ENCODE measurements around the gene BSND.

The BSND gene

GRCh38 chr1:54981466-54981865 is 17.3 kb upstream of the BSND start:
- TF ChIP-seq GATA3 (IDR thresholded peaks at IDR 0.05; ENCODE audit: low read depth, low read length) (no peak), GATA2 (IDR thresholded peaks at IDR 0.05; ENCODE audit: low read depth, low read length) (no peak)

GRCh38 chr1:54982739-54983138 is 16.0 kb upstream of the BSND start:
- TF ChIP-seq GATA2 (IDR thresholded peaks at IDR 0.05; ENCODE audit: low read depth, low read length) (no peak), GATA3 (IDR thresholded peaks at IDR 0.05; ENCODE audit: low read depth, low read length) (no peak)

GRCh38 chr1:54984131-54984842 is 14.4 kb upstream of the BSND start:
- TF ChIP-seq GATA3 (IDR thresholded peaks at IDR 0.05; ENCODE audit: low read depth, low read length) (no peak), GATA2 (IDR thresholded peaks at IDR 0.05; ENCODE audit: low read depth, low read length) (no peak)

- TF ChIP-seq GATA2 (IDR thresholded peaks at IDR 0.05; ENCODE audit: low read depth, low read length), result no peak
Measured at GRCh38 chr1:54985556-54985955, 13.2 kb upstream of the BSND start.

GRCh38 chr1:54986025-54986424 is 12.7 kb upstream of the BSND start:
- no peak for TF ChIP-seq GATA3 (IDR thresholded peaks at IDR 0.05; ENCODE audit: low read depth, low read length)
- no peak for TF ChIP-seq GATA2 (IDR thresholded peaks at IDR 0.05; ENCODE audit: low read depth, low read length)

GRCh38 chr1:54986533-54986932 is 12.2 kb upstream of the BSND start:
- TF ChIP-seq GATA3 (IDR thresholded peaks at IDR 0.05; ENCODE audit: low read depth, low read length), result no peak
- no peak for TF ChIP-seq GATA2 (IDR thresholded peaks at IDR 0.05; ENCODE audit: low read depth, low read length)

GRCh38 chr1:54987427-54987826 is 11.3 kb upstream of the BSND start:
- TF ChIP-seq GATA3 (IDR thresholded peaks at IDR 0.05; ENCODE audit: low read depth, low read length), result no peak
- no peak for TF ChIP-seq GATA2 (IDR thresholded peaks at IDR 0.05; ENCODE audit: low read depth, low read length)

- TF ChIP-seq GATA2 (IDR thresholded peaks at IDR 0.05; ENCODE audit: low read depth, low read length) (no peak), GATA3 (IDR thresholded peaks at IDR 0.05; ENCODE audit: low read depth, low read length) (no peak)
Measured at GRCh38 chr1:54987919-54988705, 10.6 kb upstream of the BSND start.

GRCh38 chr1:54988975-54989374 is 9.8 kb upstream of the BSND start:
- no peak for TF ChIP-seq GATA3 (IDR thresholded peaks at IDR 0.05; ENCODE audit: low read depth, low read length)
- no peak for TF ChIP-seq GATA2 (IDR thresholded peaks at IDR 0.05; ENCODE audit: low read depth, low read length)

GRCh38 chr1:54989473-54989872 is 9.3 kb upstream of the BSND start:
- TF ChIP-seq GATA2 (IDR thresholded peaks at IDR 0.05; ENCODE audit: low read depth, low read length) (no peak), GATA3 (IDR thresholded peaks at IDR 0.05; ENCODE audit: low read depth, low read length) (no peak)

- TF ChIP-seq GATA3 (IDR thresholded peaks at IDR 0.05; ENCODE audit: low read depth, low read length) (no peak), GATA2 (IDR thresholded peaks at IDR 0.05; ENCODE audit: low read depth, low read length) (no peak)
Measured at GRCh38 chr1:54989968-54990810, 8.5 kb upstream of the BSND start.

- TF ChIP-seq GATA3 (IDR thresholded peaks at IDR 0.05; ENCODE audit: low read depth, low read length), result no peak
- no peak for TF ChIP-seq GATA2 (IDR thresholded peaks at IDR 0.05; ENCODE audit: low read depth, low read length)
Measured at GRCh38 chr1:54990916-54991315, 7.8 kb upstream of the BSND start.

GRCh38 chr1:54991939-54992338 is 6.8 kb upstream of the BSND start:
- TF ChIP-seq GATA3 (IDR thresholded peaks at IDR 0.05; ENCODE audit: low read depth, low read length) (no peak), GATA2 (IDR thresholded peaks at IDR 0.05; ENCODE audit: low read depth, low read length) (no peak)

GRCh38 chr1:54993140-54993539 is 5.6 kb upstream of the BSND start:
- TF ChIP-seq GATA2 (IDR thresholded peaks at IDR 0.05; ENCODE audit: low read depth, low read length) (no peak), GATA3 (IDR thresholded peaks at IDR 0.05; ENCODE audit: low read depth, low read length) (no peak)

Measured in SH-SY5Y (cell line).